AG10803 (cell line): ENCODE measurements around the gene HJURP.
A peak's percentile ranks its signal among the peaks of the same experiment; 100 is the strongest.

ENCODE experiments used
- DNase-seq: peaks from one replicate; pipeline ENCODE4 v3.0.0; 2010; ENCODE audit warnings: low read depth
- H3K4me3 ChIP-seq: 2 replicates; pipeline ENCODE4 v1.5.1; 2011; ENCODE audit warnings: mild to moderate bottlenecking, low read length, control low read depth
- TF ChIP-seq, protein P1 (sequence below): conservative IDR thresholded peaks from 2 replicates; pipeline ENCODE4 v1.5.1; 2011; ENCODE audit warnings: mild to moderate bottlenecking, low read length, control low read depth, inconsistent platforms

HJURP gene

DNA sequence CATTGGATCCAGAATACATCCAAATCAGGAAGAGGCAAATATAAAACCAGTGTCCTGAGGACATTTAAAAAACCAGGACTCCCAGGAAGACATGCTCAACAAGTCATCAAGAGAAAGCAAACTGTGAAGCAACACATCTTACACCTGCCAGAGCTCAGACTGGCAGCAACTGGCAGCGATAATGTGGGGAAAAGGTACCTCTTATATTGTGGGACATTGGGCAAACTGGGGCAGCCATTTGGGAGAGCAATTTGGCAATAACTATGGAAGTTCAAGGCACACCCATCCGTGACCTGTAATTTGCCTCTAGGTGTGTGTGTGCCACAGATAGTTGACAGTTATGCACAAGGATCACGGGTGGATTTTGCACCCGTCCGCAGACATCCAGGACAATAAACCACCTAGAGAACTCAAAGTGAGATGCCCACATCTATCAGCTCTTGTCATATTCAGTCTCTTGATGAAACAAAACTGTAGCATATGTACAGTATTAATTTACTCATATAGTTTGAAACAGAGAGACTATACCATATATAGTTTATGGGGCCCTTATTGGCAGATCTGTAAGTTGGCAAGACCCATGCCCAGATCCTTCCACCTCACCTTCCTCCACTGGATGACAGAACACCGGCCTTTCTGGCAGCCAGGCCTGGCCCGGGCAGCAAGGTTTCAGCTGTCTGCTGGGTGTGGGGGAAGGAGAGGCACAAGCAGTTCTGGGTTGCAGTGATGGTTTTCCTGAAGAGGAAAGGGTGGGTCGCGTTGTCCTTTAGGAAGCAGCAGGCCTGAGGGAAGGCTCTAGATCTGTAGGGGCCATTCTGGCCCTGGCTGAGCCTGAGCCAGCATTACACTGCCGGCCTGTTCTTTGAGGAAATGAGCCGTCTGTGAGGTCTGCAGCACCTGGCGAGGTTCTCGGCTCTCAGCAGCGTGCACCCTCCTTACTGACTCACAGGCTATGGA is 18.8 kb downstream of the HJURP start:
- H3K4me3 ChIP-seq: no peak overlapping the region
- no peak for DNase-seq
- TF ChIP-seq, protein P1, sequence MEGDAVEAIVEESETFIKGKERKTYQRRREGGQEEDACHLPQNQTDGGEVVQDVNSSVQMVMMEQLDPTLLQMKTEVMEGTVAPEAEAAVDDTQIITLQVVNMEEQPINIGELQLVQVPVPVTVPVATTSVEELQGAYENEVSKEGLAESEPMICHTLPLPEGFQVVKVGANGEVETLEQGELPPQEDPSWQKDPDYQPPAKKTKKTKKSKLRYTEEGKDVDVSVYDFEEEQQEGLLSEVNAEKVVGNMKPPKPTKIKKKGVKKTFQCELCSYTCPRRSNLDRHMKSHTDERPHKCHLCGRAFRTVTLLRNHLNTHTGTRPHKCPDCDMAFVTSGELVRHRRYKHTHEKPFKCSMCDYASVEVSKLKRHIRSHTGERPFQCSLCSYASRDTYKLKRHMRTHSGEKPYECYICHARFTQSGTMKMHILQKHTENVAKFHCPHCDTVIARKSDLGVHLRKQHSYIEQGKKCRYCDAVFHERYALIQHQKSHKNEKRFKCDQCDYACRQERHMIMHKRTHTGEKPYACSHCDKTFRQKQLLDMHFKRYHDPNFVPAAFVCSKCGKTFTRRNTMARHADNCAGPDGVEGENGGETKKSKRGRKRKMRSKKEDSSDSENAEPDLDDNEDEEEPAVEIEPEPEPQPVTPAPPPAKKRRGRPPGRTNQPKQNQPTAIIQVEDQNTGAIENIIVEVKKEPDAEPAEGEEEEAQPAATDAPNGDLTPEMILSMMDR: no peak

DNA sequence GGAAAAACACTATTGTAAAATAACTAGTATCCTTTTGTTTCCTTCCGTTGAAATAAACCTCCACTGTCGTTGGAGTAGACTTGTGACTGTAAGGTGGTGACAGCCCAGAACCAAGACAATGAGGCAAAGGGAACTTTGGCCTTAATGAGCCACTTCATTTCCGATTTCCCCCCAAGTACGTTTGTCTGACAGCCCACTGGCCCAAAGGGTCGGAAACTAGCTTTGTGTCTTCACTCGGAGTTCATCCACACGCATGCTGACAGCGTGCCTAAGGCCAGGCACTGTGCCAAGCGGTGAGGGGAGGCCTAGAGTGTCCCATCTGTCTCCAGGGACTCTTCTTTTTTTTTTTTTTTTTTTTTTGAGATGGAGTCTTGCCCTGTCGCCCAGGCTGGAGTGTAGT is 21.0 kb downstream of the HJURP start:
- no peak for DNase-seq
- TF ChIP-seq, protein P1: no peak
- H3K4me3 ChIP-seq: no peak overlapping the region

DNA sequence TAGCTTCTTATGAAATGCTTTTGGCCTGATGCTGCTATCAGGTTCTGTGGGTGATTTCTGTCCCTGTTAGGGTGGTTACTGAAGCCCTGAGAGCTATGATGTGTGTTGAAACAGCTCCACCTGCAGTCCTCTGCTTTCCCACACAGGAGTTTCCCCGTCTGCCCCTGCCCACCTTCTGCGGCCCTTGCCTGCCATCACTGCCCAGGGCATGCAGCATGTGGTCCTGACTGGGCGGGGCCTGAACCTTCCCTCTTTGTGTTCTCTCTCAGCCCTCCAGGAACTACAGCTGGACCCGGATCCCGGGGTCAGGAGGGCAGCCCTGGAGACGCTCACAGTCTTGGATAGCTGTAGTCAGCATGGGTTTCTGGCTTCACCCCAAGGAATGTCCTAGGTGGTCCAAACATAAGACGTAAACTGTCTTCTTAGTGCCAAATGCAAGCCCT is 21.4 kb downstream of the HJURP start:
- TF ChIP-seq, protein P1: no peak
- no peak overlapping the region for H3K4me3 ChIP-seq
- no peak for DNase-seq

DNA sequence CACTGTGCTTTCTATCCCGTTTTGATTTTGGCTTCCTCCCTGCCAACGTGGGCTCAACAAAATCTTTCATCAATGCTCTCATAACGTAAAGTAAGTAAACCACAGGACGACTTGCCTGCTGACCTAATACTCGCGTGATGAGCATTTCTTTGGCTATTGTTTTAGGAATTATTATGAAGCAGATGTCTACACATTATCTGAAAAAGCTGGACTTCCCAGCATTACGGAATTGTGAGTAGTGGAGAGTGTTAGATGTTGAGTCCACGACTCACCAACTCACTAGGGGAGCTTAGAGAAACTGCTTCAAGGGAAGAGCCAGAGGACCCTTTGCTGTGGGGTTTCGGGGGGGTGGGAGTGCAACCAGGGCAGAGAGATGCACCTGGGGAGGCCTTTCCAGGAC is 21.9 kb downstream of the HJURP start:
- TF ChIP-seq, protein P1: no peak
- H3K4me3 ChIP-seq: no peak overlapping the region
- peak; percentile 15 for DNase-seq

DNA sequence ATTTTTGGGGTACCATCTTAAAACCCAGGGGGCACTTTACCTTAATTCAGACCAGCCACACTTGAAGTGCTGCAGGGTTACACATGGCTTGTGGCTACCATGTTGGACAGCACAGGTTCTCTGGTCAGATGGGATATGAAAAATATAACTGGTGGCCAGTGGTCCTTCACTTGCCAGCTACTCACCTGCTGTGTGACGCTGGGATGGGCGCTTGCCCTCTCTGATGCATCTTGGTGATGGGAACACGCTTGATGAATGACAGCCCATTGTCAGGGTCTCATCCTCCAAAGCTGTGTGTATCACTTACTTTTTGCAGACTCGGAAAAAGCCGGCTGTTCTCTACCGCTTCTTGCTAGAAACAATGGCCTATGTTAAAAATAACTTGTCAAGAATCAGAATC is 22.5 kb downstream of the HJURP start:
- TF ChIP-seq, protein P1: no peak
- DNase-seq: no peak
- no peak overlapping the region for H3K4me3 ChIP-seq

DNA sequence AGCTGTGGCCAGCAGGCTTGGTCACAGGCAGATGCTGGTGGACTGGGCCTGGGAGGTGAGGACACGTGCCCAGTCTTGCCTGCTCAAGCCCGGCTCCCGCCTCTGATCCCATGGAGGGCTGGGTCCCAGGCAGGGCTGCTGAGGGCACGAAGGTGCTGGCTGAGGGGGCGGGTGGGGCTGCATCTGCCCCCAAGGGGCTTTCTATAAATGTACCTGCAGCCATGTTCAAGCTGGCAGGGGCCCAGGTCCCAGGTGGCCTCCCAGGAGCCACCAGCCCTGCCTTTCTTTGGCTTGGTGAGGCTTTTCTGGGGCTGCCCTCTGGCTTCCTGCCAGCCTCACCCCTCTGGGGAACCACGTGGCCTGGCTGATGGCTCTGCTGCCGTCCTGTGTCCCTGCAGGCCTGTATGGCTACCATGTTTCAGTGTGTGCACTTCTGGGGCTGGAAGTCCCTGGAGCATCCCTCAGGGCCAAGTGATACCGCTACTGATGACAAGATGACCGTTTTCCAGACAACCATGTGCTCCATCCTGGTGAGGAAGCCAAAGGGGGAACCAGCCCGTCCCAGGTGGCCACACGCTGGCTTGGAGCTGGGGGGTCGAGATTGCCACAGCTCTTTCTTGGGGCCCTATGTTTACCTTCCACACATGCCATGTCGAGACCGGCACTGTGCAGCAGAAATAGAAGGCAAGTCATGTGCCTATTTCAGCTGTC is 23.2 kb downstream of the HJURP start:
- H3K4me3 ChIP-seq: no peak overlapping the region
- DNase-seq: no peak
- TF ChIP-seq, protein P1: no peak
